22Rv1 (cell line): ENCODE measurements around the gene RXFP1.

Experiments used
- ZFX ChIP-seq: fragments of 450-650 bp; IDR thresholded peaks from 2 replicates; pipeline ENCODE4 v1.6.1; 2017; ENCODE audit warnings: antibody characterized with exemption, borderline replicate concordance
- TF ChIP-seq, protein P1 (sequence below): fragments of 450-650 bp; IDR thresholded peaks from 2 replicates; pipeline ENCODE4 v1.5.1; 2017; ENCODE audit warnings: mild to moderate bottlenecking

- TF ChIP-seq, protein P1, sequence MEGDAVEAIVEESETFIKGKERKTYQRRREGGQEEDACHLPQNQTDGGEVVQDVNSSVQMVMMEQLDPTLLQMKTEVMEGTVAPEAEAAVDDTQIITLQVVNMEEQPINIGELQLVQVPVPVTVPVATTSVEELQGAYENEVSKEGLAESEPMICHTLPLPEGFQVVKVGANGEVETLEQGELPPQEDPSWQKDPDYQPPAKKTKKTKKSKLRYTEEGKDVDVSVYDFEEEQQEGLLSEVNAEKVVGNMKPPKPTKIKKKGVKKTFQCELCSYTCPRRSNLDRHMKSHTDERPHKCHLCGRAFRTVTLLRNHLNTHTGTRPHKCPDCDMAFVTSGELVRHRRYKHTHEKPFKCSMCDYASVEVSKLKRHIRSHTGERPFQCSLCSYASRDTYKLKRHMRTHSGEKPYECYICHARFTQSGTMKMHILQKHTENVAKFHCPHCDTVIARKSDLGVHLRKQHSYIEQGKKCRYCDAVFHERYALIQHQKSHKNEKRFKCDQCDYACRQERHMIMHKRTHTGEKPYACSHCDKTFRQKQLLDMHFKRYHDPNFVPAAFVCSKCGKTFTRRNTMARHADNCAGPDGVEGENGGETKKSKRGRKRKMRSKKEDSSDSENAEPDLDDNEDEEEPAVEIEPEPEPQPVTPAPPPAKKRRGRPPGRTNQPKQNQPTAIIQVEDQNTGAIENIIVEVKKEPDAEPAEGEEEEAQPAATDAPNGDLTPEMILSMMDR, result no peak
- TF ChIP-seq ZFX, result no peak
Observed at GRCh38 chr4:158625544-158625943, 103.9 kb downstream of the RXFP1 start.
